CD14-positive monocyte (primary cell): ENCODE measurements around the gene CD300A. TPM values are rescaled to one million over a fixed set of nuclear protein-coding genes. Genes with fewer than 3 reads are reported as not detected.
"Not testable (repeated sequence)": the region's sequence is repeated elsewhere in the genome, so short reads cannot be mapped to it uniquely, and the experiment has no call there.

Source experiments
- DNase-seq, 3 donors: peaks; one replicate each; pipeline ENCODE4 v3.0.0-alpha.2; 2011 to 2022
- H2AFZ ChIP-seq: 2 replicates; pipeline ENCODE4 v1.6.0; 2012; ENCODE audit warnings: mild to moderate bottlenecking, low read depth, low read length, inconsistent platforms; ENCODE audit not compliant: insufficient read depth, poor library complexity, severe bottlenecking
- H3K27ac ChIP-seq, 2 donors: 1 replicate in 1 of 2; 2 replicates in 1 of 2; pipeline ENCODE4 v1.5.1; 2012 to 2013; ENCODE audit warnings: low read length in 2 of 2, control low read depth in 1 of 2, inconsistent platforms in 1 of 2, low read depth in 1 of 2, mild to moderate bottlenecking in 1 of 2
- H3K27me3 ChIP-seq, 2 donors: one replicate each; pipeline versions ENCODE4 v1.6.0 to v1.6.1; 2011 to 2013; ENCODE audit warnings: low read length in 2 of 2; ENCODE audit not compliant: control insufficient read depth in 2 of 2, insufficient read depth in 2 of 2
- H3K36me3 ChIP-seq, 2 donors: replicated peaks in 1 of 2; 1 replicate in 1 of 2; 2 replicates in 1 of 2; pipeline versions ENCODE4 v1.5.1 to v1.6.1; 2012 to 2013; ENCODE audit warnings: low read length in 2 of 2, control low read depth in 1 of 2, inconsistent platforms in 1 of 2, mild to moderate bottlenecking in 1 of 2; ENCODE audit not compliant: insufficient read depth in 2 of 2, control insufficient read depth in 1 of 2
- H3K4me1 ChIP-seq, 2 donors: 1 replicate in 1 of 2; 2 replicates in 1 of 2; pipeline versions ENCODE4 v1.5.1 to v1.6.1; 2012 to 2013; ENCODE audit warnings: low read length in 2 of 2, control low read depth in 1 of 2, inconsistent platforms in 1 of 2, mild to moderate bottlenecking in 1 of 2, moderate library complexity in 1 of 2; ENCODE audit not compliant: insufficient read depth in 2 of 2, control insufficient read depth in 1 of 2
- H3K4me2 ChIP-seq: replicated peaks from 2 replicates; pipeline ENCODE3; 2012; ENCODE audit warnings: low read length, moderate library complexity, mild to moderate bottlenecking; ENCODE audit not compliant: poor library complexity, severe bottlenecking; ENCODE audit errors: extremely low read depth
- H3K4me3 ChIP-seq, 3 experiments: fragments of 200-600 bp in 1 of 3; sonication (generic) in 1 of 3; replicated peaks in 1 of 3; 1 replicate in 2 of 3; 2 replicates in 1 of 3; pipeline ENCODE4 v1.5.1; 2011 to 2013; ENCODE audit warnings: low read length in 3 of 3, mild to moderate bottlenecking in 3 of 3, control low read depth in 2 of 3, low read depth in 2 of 3, inconsistent platforms in 1 of 3, moderate library complexity in 1 of 3
- H3K79me2 ChIP-seq: 2 replicates; pipeline ENCODE4 v1.6.0; 2012; ENCODE audit warnings: mild to moderate bottlenecking, control low read depth, inconsistent platforms, low read length, moderate library complexity; ENCODE audit not compliant: insufficient read depth
- H3K9ac ChIP-seq: 2 replicates; pipeline ENCODE4 v1.6.0; 2017; ENCODE audit warnings: low read length, mild to moderate bottlenecking; ENCODE audit not compliant: insufficient read depth, poor library complexity, severe bottlenecking
- H3K9me3 ChIP-seq, 2 donors: replicated peaks in 1 of 2; 1 replicate in 1 of 2; 2 replicates in 1 of 2; pipeline versions ENCODE4 v1.5.1 to v1.6.1; 2012 to 2013; ENCODE audit warnings: low read length in 2 of 2, control low read depth in 1 of 2; ENCODE audit not compliant: control insufficient read depth in 1 of 2, insufficient read depth in 1 of 2
- H4K20me1 ChIP-seq: 2 replicates; pipeline ENCODE4 v1.6.0; 2012; ENCODE audit warnings: mild to moderate bottlenecking, low read length, control low read depth, moderate library complexity; ENCODE audit not compliant: insufficient read depth
- H3K27ac Mint-ChIP-seq, 7 donors: one replicate each; pipeline ENCODE4 v1.8.0; 2020; ENCODE audit warnings: mild to moderate bottlenecking in 7 of 7, mixed read lengths in 7 of 7, moderate library complexity in 6 of 7, inconsistent platforms in 2 of 7
- H3K27me3 Mint-ChIP-seq, 3 donors: one replicate each; pipeline ENCODE4 v1.8.0; 2021 to 2022; ENCODE audit warnings: low read depth in 3 of 3, mild to moderate bottlenecking in 3 of 3, mixed read lengths in 3 of 3, moderate library complexity in 3 of 3, inconsistent platforms in 1 of 3
- H3K36me3 Mint-ChIP-seq, 2 donors: one replicate each; pipeline ENCODE4 v1.8.0; 2020; ENCODE audit warnings: mixed read lengths in 2 of 2, inconsistent platforms in 1 of 2, mild to moderate bottlenecking in 1 of 2
- H3K4me1 Mint-ChIP-seq: one replicate; pipeline ENCODE4 v1.8.0; 2020; ENCODE audit warnings: mild to moderate bottlenecking, mixed read lengths
- H3K4me3 Mint-ChIP-seq, 2 donors: one replicate each; pipeline ENCODE4 v1.8.0; 2020; ENCODE audit warnings: mild to moderate bottlenecking in 2 of 2, mixed read lengths in 2 of 2, moderate library complexity in 1 of 2
- H3K9me3 Mint-ChIP-seq, 7 donors: one replicate each; pipeline ENCODE4 v1.8.0; 2020 to 2022; ENCODE audit warnings: mixed read lengths in 7 of 7, mild to moderate bottlenecking in 6 of 7, moderate library complexity in 6 of 7, inconsistent platforms in 2 of 7
- whole genome bisulfite sequencing: methylation state at CpG from one replicate; pipeline ENCODE4 v1.1.5; 2013; ENCODE audit warnings: missing lambda C conversion rate; ENCODE audit not compliant: insufficient coverage; 5-methylcytosine and 5-hydroxymethylcytosine counted together
- intact Hi-C, 2 donors: fragments of 100-400 bp; cut with micrococcal nuclease; formaldehyde crosslinking; loops; one replicate each; pipeline versions ENCODE4 v1.15.0 to v1.15.1; 2023
- polyA plus RNA-seq, 3 donors: library from polyadenylated mRNA; depleted of rRNA in 1 of 3; unstranded in 2 of 3; stranded (reverse) in 1 of 3; fragments of 300-500 nt in 2 of 3; fragments of >200 nt in 1 of 3; fragmentation: Illumina TruSeq in 2 of 3; gene quantifications; 1 replicate in 2 of 3; 2 replicates in 1 of 3; pipeline ENCODE4 v1.2.3, GENCODE V29; 2012 to 2021
- TF ChIP-seq, protein P1 (sequence below): fragments of 200-600 bp; IDR thresholded peaks from one replicate; pipeline ENCODE4 v1.8.0; 2022; ENCODE audit warnings: antibody characterized with exemption, mild to moderate bottlenecking

Gene CD300A
- polyA plus RNA-seq, 3 donors: 173 to 222 (median 212) TPM

- peak overlapping the region in 5 of 7 donors; percentile 46 to 99 (median 70) for H3K27ac Mint-ChIP-seq
- TF ChIP-seq, protein P1, sequence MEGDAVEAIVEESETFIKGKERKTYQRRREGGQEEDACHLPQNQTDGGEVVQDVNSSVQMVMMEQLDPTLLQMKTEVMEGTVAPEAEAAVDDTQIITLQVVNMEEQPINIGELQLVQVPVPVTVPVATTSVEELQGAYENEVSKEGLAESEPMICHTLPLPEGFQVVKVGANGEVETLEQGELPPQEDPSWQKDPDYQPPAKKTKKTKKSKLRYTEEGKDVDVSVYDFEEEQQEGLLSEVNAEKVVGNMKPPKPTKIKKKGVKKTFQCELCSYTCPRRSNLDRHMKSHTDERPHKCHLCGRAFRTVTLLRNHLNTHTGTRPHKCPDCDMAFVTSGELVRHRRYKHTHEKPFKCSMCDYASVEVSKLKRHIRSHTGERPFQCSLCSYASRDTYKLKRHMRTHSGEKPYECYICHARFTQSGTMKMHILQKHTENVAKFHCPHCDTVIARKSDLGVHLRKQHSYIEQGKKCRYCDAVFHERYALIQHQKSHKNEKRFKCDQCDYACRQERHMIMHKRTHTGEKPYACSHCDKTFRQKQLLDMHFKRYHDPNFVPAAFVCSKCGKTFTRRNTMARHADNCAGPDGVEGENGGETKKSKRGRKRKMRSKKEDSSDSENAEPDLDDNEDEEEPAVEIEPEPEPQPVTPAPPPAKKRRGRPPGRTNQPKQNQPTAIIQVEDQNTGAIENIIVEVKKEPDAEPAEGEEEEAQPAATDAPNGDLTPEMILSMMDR: no peak
- H3K27me3 ChIP-seq: no peaks in the 10 kb centered on the region
- no peak overlapping the region for H3K4me3 ChIP-seq
- intact Hi-C loops: no loop called here
- H3K4me1 Mint-ChIP-seq: peaks cover 63% of the 10 kb centered on the region
- no peak for DNase-seq
- no peaks in the 10 kb centered on the region for H4K20me1 ChIP-seq
- H2AFZ ChIP-seq: no peak overlapping the region
- H3K27ac ChIP-seq: no peak overlapping the region
- H3K9ac ChIP-seq: no peak overlapping the region
- peaks cover 48 to 55% of the 10 kb centered on the region in 2 donors for H3K36me3 Mint-ChIP-seq
- H3K9me3 ChIP-seq: peaks cover 0 to 5% of the 10 kb centered on the region in 2 donors
- H3K4me2 ChIP-seq: no peak overlapping the region
- peaks cover 47 to 57% of the 10 kb centered on the region in 2 donors for H3K4me1 ChIP-seq
- no CpG with 5 or more reads among the region's 3 CpGs for WGBS
- H3K36me3 ChIP-seq: no peaks in the 10 kb centered on the region
- H3K27me3 Mint-ChIP-seq: peaks cover 0 to 20% (median 9%) of the 10 kb centered on the region in 3 donors
- no peak overlapping the region for H3K4me3 Mint-ChIP-seq
- H3K79me2 ChIP-seq: peaks cover 10% of the 10 kb centered on the region
- peaks cover 14 to 31% (median 22%) of the 10 kb centered on the region in 7 donors for H3K9me3 Mint-ChIP-seq
These were observed 50.3 kb downstream of the CD300A start for GRCh38 chr17:74516561-74517328.

DNA sequence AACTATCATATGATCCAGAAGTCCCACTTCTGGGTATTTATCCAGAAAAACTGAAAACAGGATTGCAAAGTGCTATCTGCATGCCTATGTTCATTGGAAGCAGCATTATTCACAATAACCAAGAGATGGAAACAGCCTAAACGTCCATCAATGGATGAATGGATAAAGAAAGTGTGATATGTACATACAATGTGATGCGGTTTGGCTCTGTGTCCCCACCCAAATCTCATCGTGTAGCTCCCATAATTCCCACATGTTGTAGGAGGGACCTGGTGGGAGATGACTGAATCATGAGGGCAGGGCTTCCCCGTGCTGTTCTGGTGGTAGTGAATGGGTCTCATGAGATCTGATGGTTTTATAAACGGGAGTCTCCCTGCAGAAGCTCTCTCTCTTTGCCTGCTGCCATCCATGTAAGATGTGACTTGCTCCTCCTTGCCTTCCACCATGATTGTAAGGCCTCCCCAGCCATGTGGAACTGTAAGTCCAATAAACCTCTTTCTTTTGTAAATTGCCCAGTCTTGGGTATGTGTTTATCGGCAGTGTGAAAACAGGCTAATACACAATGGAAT lies 52.1 kb downstream of the CD300A start:
- DNase-seq, H2AFZ ChIP-seq, H3K4me2 ChIP-seq, H3K4me3 ChIP-seq, H4K20me1 ChIP-seq, H3K9ac ChIP-seq, H3K27me3 ChIP-seq, H3K4me3 Mint-ChIP-seq, H3K27ac ChIP-seq, intact Hi-C loops: not testable (repeated sequence)
- Mint-ChIP-seq H3K4me1 (peaks cover 63% of the 10 kb centered on the region), H3K27me3 (peaks cover 0 to 16% (median 9%) of the 10 kb centered on the region in 3 donors), H3K27ac (peak overlapping the region in 3 of 7 donors; percentile 8 to 86 (median 54)), H3K36me3 (peaks cover 52 to 62% of the 10 kb centered on the region in 2 donors), H3K9me3 (peaks cover 18 to 38% (median 26%) of the 10 kb centered on the region in 7 donors)
- Histone ChIP-seq H3K9me3 (peaks cover 5 to 16% of the 10 kb centered on the region in 2 donors), H3K36me3 (peaks cover 15% of the 10 kb centered on the region in 2 donors), H3K4me1 (peaks cover 47 to 60% of the 10 kb centered on the region in 2 donors), H3K79me2 (peaks cover 27% of the 10 kb centered on the region)
- WGBS: no CpG with 5 or more reads among the region's 6 CpGs
